Measurements from ENCODE around the gene ARHGAP42.
"Not testable (repeated sequence)": the region's sequence is repeated elsewhere in the genome, so short reads cannot be mapped to it uniquely, and the experiment has no call there.

Gene ARHGAP42

GRCh38 chr11:100687054-100687629, at the start of gene ARHGAP42:
ARHGAP42 (plus strand) TSS chr11:100687288; CDS start chr11:100687679, 391 bp downstream.
- no peak for DNase-seq (ENCODE audit: low read depth in 3 of 3, low spot score in 1 of 3)

- no peak for DNase-seq (ENCODE audit: low read depth in 3 of 3, low spot score in 1 of 3)
These were observed 49.4 kb upstream of the ARHGAP42 start for GRCh38 chr11:100637706-100638105.

- no peak for DNase-seq (ENCODE audit: low read depth in 3 of 3, low spot score in 1 of 3)
These were observed 48.4 kb upstream of the ARHGAP42 start for GRCh38 chr11:100638648-100639047.

GRCh38 chr11:100639140-100639539, 47.9 kb upstream of the ARHGAP42 start:
- DNase-seq (ENCODE audit: low read depth in 3 of 3, low spot score in 1 of 3): no peak

GRCh38 chr11:100640071-100640470, 47.0 kb upstream of the ARHGAP42 start:
- no peak for DNase-seq (ENCODE audit: low read depth in 3 of 3, low spot score in 1 of 3)

- no peak for DNase-seq (ENCODE audit: low read depth in 3 of 3, low spot score in 1 of 3)
These were observed 46.4 kb upstream of the ARHGAP42 start for GRCh38 chr11:100640646-100641045.

- DNase-seq (ENCODE audit: low read depth in 3 of 3, low spot score in 1 of 3): no peak
These were observed 45.6 kb upstream of the ARHGAP42 start for GRCh38 chr11:100641456-100641855.

- DNase-seq (ENCODE audit: low read depth in 3 of 3, low spot score in 1 of 3): no peak
These were observed 40.5 kb upstream of the ARHGAP42 start for GRCh38 chr11:100646545-100646944.

- no peak for DNase-seq (ENCODE audit: low read depth in 3 of 3, low spot score in 1 of 3)
These were observed 39.2 kb upstream of the ARHGAP42 start for GRCh38 chr11:100647861-100648260.

- no peak for DNase-seq (ENCODE audit: low read depth in 3 of 3, low spot score in 1 of 3)
These were observed 23.5 kb upstream of the ARHGAP42 start for GRCh38 chr11:100663583-100663982.

GRCh38 chr11:100663996-100664395, 23.1 kb upstream of the ARHGAP42 start:
- DNase-seq (ENCODE audit: low read depth in 3 of 3, low spot score in 1 of 3): no peak

GRCh38 chr11:100666816-100667215, 20.3 kb upstream of the ARHGAP42 start:
- DNase-seq (ENCODE audit: low read depth in 3 of 3, low spot score in 1 of 3): not testable (repeated sequence)

GRCh38 chr11:100667449-100667848, 19.6 kb upstream of the ARHGAP42 start:
- no peak for DNase-seq (ENCODE audit: low read depth in 3 of 3, low spot score in 1 of 3)

- DNase-seq (ENCODE audit: low read depth in 3 of 3, low spot score in 1 of 3): no peak
These were observed 16.9 kb upstream of the ARHGAP42 start for GRCh38 chr11:100670140-100670539.

GRCh38 chr11:100671471-100671870, 15.6 kb upstream of the ARHGAP42 start:
- DNase-seq (ENCODE audit: low read depth in 3 of 3, low spot score in 1 of 3): no peak

GRCh38 chr11:100672498-100673033, 14.5 kb upstream of the ARHGAP42 start:
- DNase-seq (ENCODE audit: low read depth in 3 of 3, low spot score in 1 of 3): no peak

GRCh38 chr11:100673063-100673462, 14.0 kb upstream of the ARHGAP42 start:
- DNase-seq (ENCODE audit: low read depth in 3 of 3, low spot score in 1 of 3): no peak

- no peak for DNase-seq (ENCODE audit: low read depth in 3 of 3, low spot score in 1 of 3)
These were observed 12.9 kb upstream of the ARHGAP42 start for GRCh38 chr11:100674212-100674611.

- no peak for DNase-seq (ENCODE audit: low read depth in 3 of 3, low spot score in 1 of 3)
These were observed 11.9 kb upstream of the ARHGAP42 start for GRCh38 chr11:100675115-100675650.

GRCh38 chr11:100676901-100677300, 10.2 kb upstream of the ARHGAP42 start:
- DNase-seq (ENCODE audit: low read depth in 3 of 3, low spot score in 1 of 3): no peak

- DNase-seq (ENCODE audit: low read depth in 3 of 3, low spot score in 1 of 3): no peak
These were observed 9.3 kb upstream of the ARHGAP42 start for GRCh38 chr11:100677796-100678195.

- DNase-seq (ENCODE audit: low read depth in 3 of 3, low spot score in 1 of 3): no peak
These were observed 7.0 kb upstream of the ARHGAP42 start for GRCh38 chr11:100680070-100680469.

GRCh38 chr11:100681064-100681502, 6.0 kb upstream of the ARHGAP42 start:
- DNase-seq (ENCODE audit: low read depth in 3 of 3, low spot score in 1 of 3): no peak

Measured in stimulated activated CD4-positive, alpha-beta T cell treated with anti-CD3 and anti-CD28 coated beads, TNF-alpha, amount 100 ng/mL, for 1 hour (primary cell).